GM21576 (cell line): Measurements from ENCODE around the gene P2RY14.

ENCODE experiments used
- ATAC-seq: cut with Tn5 transposase; IDR thresholded peaks from one replicate; pipeline ENCODE4 v1.9.1; 2021; ENCODE audit warnings: mild to moderate bottlenecking, moderate library complexity; ENCODE audit not compliant: unreplicated experiment

The P2RY14 gene

GRCh38 chr3:151278230-151278629, at the start of gene P2RY14:
Gene P2RY14, minus strand, starts transcription at chr3:151278542. Its CDS starts 64,226 bp downstream, at chr3:151214316.
- ATAC-seq = no peak

GRCh38 chr3:151327571-151328198, 49.3 kb upstream of the P2RY14 start:
- no peak for ATAC-seq

- no peak for ATAC-seq
Observed at GRCh38 chr3:151322511-151322910, 44.2 kb upstream of the P2RY14 start.

- no peak for ATAC-seq
Observed at GRCh38 chr3:151321526-151321925, 43.2 kb upstream of the P2RY14 start.

GRCh38 chr3:151320131-151320530, 41.8 kb upstream of the P2RY14 start:
- ATAC-seq = no peak

- no peak for ATAC-seq
Observed at GRCh38 chr3:151319628-151320027, 41.3 kb upstream of the P2RY14 start.

- ATAC-seq = no peak
Observed at GRCh38 chr3:151318991-151319390, 40.6 kb upstream of the P2RY14 start.

- ATAC-seq = no peak
Observed at GRCh38 chr3:151318313-151318712, 40.0 kb upstream of the P2RY14 start.

GRCh38 chr3:151316267-151316991, 38.1 kb upstream of the P2RY14 start, which contains the start of gene GPR87:
Gene GPR87, minus strand, starts transcription at chr3:151316820. Its CDS starts 16,720 bp downstream, at chr3:151300100.
- ATAC-seq = no peak

- ATAC-seq = no peak
Observed at GRCh38 chr3:151315846-151316245, 37.5 kb upstream of the P2RY14 start.

- no peak for ATAC-seq
Observed at GRCh38 chr3:151315136-151315535, 36.8 kb upstream of the P2RY14 start.

GRCh38 chr3:151314593-151314992, 36.3 kb upstream of the P2RY14 start:
- no peak for ATAC-seq

GRCh38 chr3:151314137-151314536, 35.8 kb upstream of the P2RY14 start:
- no peak for ATAC-seq

- ATAC-seq = no peak
Observed at GRCh38 chr3:151312972-151313371, 34.6 kb upstream of the P2RY14 start.

- no peak for ATAC-seq
Observed at GRCh38 chr3:151309566-151309965, 31.2 kb upstream of the P2RY14 start.

- no peak for ATAC-seq
Observed at GRCh38 chr3:151307583-151308488, 29.5 kb upstream of the P2RY14 start.

- no peak for ATAC-seq
Observed at GRCh38 chr3:151307131-151307530, 28.8 kb upstream of the P2RY14 start.

GRCh38 chr3:151306168-151306810, 27.9 kb upstream of the P2RY14 start:
- no peak for ATAC-seq

GRCh38 chr3:151305775-151306151, 27.4 kb upstream of the P2RY14 start:
- ATAC-seq = no peak

GRCh38 chr3:151305060-151305774, 26.9 kb upstream of the P2RY14 start:
- no peak for ATAC-seq
